ENCODE results near the gene MMP17.

DNA sequence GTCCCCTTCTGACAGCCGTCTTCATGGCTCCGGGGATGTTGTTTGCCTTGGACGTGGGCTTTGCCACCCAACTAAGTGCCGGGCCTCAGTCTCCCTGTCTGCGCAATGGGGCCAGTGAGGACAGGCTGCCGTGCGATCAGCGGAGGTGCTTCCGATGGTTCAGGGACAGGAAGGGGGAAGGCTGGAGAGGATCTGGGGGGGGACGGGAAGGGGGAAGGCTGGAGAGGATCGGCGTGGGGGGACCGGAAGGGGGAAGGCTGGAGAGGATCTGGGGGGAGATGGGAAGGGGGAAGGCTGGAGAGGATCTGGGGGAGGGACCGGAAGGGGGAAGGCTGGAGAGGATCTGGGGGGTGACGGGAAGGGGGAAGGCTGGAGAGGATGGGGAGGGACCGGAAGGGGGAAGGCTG lies 3.4 kb downstream of the MMP17 start:
- TF ChIP-seq, protein P1, sequence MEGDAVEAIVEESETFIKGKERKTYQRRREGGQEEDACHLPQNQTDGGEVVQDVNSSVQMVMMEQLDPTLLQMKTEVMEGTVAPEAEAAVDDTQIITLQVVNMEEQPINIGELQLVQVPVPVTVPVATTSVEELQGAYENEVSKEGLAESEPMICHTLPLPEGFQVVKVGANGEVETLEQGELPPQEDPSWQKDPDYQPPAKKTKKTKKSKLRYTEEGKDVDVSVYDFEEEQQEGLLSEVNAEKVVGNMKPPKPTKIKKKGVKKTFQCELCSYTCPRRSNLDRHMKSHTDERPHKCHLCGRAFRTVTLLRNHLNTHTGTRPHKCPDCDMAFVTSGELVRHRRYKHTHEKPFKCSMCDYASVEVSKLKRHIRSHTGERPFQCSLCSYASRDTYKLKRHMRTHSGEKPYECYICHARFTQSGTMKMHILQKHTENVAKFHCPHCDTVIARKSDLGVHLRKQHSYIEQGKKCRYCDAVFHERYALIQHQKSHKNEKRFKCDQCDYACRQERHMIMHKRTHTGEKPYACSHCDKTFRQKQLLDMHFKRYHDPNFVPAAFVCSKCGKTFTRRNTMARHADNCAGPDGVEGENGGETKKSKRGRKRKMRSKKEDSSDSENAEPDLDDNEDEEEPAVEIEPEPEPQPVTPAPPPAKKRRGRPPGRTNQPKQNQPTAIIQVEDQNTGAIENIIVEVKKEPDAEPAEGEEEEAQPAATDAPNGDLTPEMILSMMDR (tag by site-specific recombination; IDR thresholded peaks at IDR 0.05): no peak
- no peak for TF ChIP-seq ZNF169 (tag by site-specific recombination; IDR thresholded peaks at IDR 0.05)
- TF ChIP-seq ZNF768 (tag by site-specific recombination; IDR thresholded peaks at IDR 0.05): no peak
- no peak for TF ChIP-seq MYNN (tag by site-specific recombination; IDR thresholded peaks at IDR 0.05; ENCODE audit: borderline replicate concordance)
- no peak for TF ChIP-seq ZNF670 (tag by site-specific recombination; IDR thresholded peaks at IDR 0.05; ENCODE audit: low read depth)
- TF ChIP-seq ZNF184 (tag by site-specific recombination; IDR thresholded peaks at IDR 0.05): no peak
- TF ChIP-seq ZNF23 (tag by site-specific recombination; IDR thresholded peaks at IDR 0.05; ENCODE audit: borderline replicate concordance): no peak
- no peak for TF ChIP-seq ZNF221 (tag by site-specific recombination; IDR thresholded peaks at IDR 0.05; ENCODE audit: borderline replicate concordance)
